PFSK-1 (cell line): ENCODE data around the gene GRAMD1C.

Experiments
- POLR2AphosphoS5 ChIP-seq: IDR thresholded peaks from 2 replicates; pipeline ENCODE4 v1.6.1; 2012; ENCODE audit warnings: low read depth, mild to moderate bottlenecking, control low read depth, low read length, moderate library complexity
- TAF1 ChIP-seq: IDR thresholded peaks from 2 replicates; pipeline ENCODE4 v1.6.1; 2012; ENCODE audit warnings: low read length, control low read depth, borderline replicate concordance; ENCODE audit not compliant: insufficient read depth

- TF ChIP-seq POLR2AphosphoS5 (no peak), TAF1 (no peak)
Observed at GRCh38 chr3:113812854-113813253, 25.7 kb upstream of the GRAMD1C start.
